ENCODE results near the gene L3MBTL4.
"Not testable (repeated sequence)": the region's sequence is repeated elsewhere in the genome, so short reads cannot be mapped to it uniquely, and the experiment has no call there.

The L3MBTL4 gene

GRCh38 chr18:6161549-6161948, 253.2 kb downstream of the L3MBTL4 start:
- no peak for DNase-seq

- DNase-seq = no peak
Observed at GRCh38 chr18:6159426-6159825, 255.3 kb downstream of the L3MBTL4 start.

- no peak for DNase-seq
Observed at GRCh38 chr18:6158958-6159357, 255.8 kb downstream of the L3MBTL4 start.

GRCh38 chr18:6156446-6156845, 258.3 kb downstream of the L3MBTL4 start:
- DNase-seq = no peak

GRCh38 chr18:6155707-6156106, 259.0 kb downstream of the L3MBTL4 start:
- DNase-seq = no peak

- no peak for DNase-seq
Observed at GRCh38 chr18:6150430-6150829, 264.3 kb downstream of the L3MBTL4 start.

GRCh38 chr18:6146307-6146661, 268.4 kb downstream of the L3MBTL4 start:
- DNase-seq = no peak

GRCh38 chr18:6145645-6146306, 268.9 kb downstream of the L3MBTL4 start:
- no peak for DNase-seq

GRCh38 chr18:6139007-6139406, 275.7 kb downstream of the L3MBTL4 start:
- DNase-seq = no peak

- not testable (repeated sequence) for DNase-seq
Observed at GRCh38 chr18:6135901-6136300, 278.8 kb downstream of the L3MBTL4 start.

GRCh38 chr18:6135029-6135428, 279.7 kb downstream of the L3MBTL4 start:
- DNase-seq = not testable (repeated sequence)

GRCh38 chr18:6132751-6133368, 281.9 kb downstream of the L3MBTL4 start:
- DNase-seq = no peak

- DNase-seq = no peak
Observed at GRCh38 chr18:6120820-6121279, 293.9 kb downstream of the L3MBTL4 start.

GRCh38 chr18:6119761-6120160, 294.9 kb downstream of the L3MBTL4 start:
- DNase-seq = no peak

- no peak for DNase-seq
Observed at GRCh38 chr18:6118080-6118479, 296.6 kb downstream of the L3MBTL4 start.

GRCh38 chr18:6115710-6116109, 299.0 kb downstream of the L3MBTL4 start:
- no peak for DNase-seq

GRCh38 chr18:6113650-6114049, 301.1 kb downstream of the L3MBTL4 start:
- DNase-seq = no peak

- DNase-seq = no peak
Observed at GRCh38 chr18:6111726-6112125, 303.0 kb downstream of the L3MBTL4 start.

- no peak for DNase-seq
Observed at GRCh38 chr18:6109743-6110142, 305.0 kb downstream of the L3MBTL4 start.

GRCh38 chr18:6107794-6108193, 306.9 kb downstream of the L3MBTL4 start:
- DNase-seq = no peak

GRCh38 chr18:6106091-6106685, 308.5 kb downstream of the L3MBTL4 start:
- DNase-seq = no peak

GRCh38 chr18:6103741-6104140, 311.0 kb downstream of the L3MBTL4 start:
- DNase-seq = no peak

GRCh38 chr18:6096730-6097129, 318.0 kb downstream of the L3MBTL4 start:
- no peak for DNase-seq

- no peak for DNase-seq
Observed at GRCh38 chr18:6088432-6088831, 326.3 kb downstream of the L3MBTL4 start.

Data from activated effector memory CD4-positive, alpha-beta T cell treated with anti-CD3 and anti-CD28 coated beads, Interleukin-2, amount 50 U/mL, for 16 hours (primary cell).